Neural progenitor cell (in vitro differentiated cells): ENCODE data around the gene CNR2. TPM values are rescaled to one million over a fixed set of nuclear protein-coding genes. Genes with fewer than 3 reads are reported as not detected.

Experiments used
- DNase-seq: peaks from one replicate; pipeline ENCODE4 v3.0.0-alpha.2; 2016; ENCODE audit warnings: low spot score
- H2AFZ ChIP-seq: fragments of 200-600 bp; sonication (generic); replicated peaks from 2 replicates; pipeline ENCODE4 v1.6.1; 2016; ENCODE audit warnings: antibody characterized with exemption
- H3F3A ChIP-seq: fragments of 200-600 bp; sonication (generic); 2 replicates; pipeline ENCODE4 v1.6.1; 2016; ENCODE audit warnings: antibody characterized with exemption, low read depth
- H3K27ac ChIP-seq: fragments of 200-600 bp; sonication (generic); 2 replicates; pipeline ENCODE4 v1.5.1; 2016; ENCODE audit warnings: mild to moderate bottlenecking
- H3K27me3 ChIP-seq: fragments of 200-600 bp; sonication (generic); 2 replicates; pipeline ENCODE4 v1.6.1; 2016; ENCODE audit warnings: mild to moderate bottlenecking, moderate library complexity
- H3K36me3 ChIP-seq: fragments of 200-600 bp; sonication (generic); 2 replicates; pipeline ENCODE4 v1.5.1; 2016
- H3K4me1 ChIP-seq: fragments of 200-600 bp; sonication (generic); 2 replicates; pipeline ENCODE4 v1.6.1; 2016; ENCODE audit warnings: mixed run types
- H3K4me2 ChIP-seq: fragments of 200-600 bp; sonication (generic); 2 replicates; pipeline ENCODE4 v1.6.1; 2016
- H3K4me3 ChIP-seq: fragments of 200-600 bp; sonication (generic); 2 replicates; pipeline ENCODE4 v1.5.1; 2016
- H3K79me2 ChIP-seq: fragments of 200-600 bp; sonication (generic); 2 replicates; pipeline ENCODE4 v1.6.1; 2016; ENCODE audit warnings: low read depth
- H3K9ac ChIP-seq: fragments of 200-600 bp; sonication (generic); 2 replicates; pipeline ENCODE4 v1.6.1; 2016
- H3K9me3 ChIP-seq: fragments of 200-600 bp; sonication (generic); 2 replicates; pipeline ENCODE4 v1.5.1; 2016; ENCODE audit warnings: low read depth
- H4K20me1 ChIP-seq: fragments of 200-600 bp; sonication (generic); 2 replicates; pipeline ENCODE4 v1.6.1; 2016; ENCODE audit warnings: low read depth
- H3K27ac Mint-ChIP-seq: 3 replicates; pipeline ENCODE4 v1.8.0; 2021; ENCODE audit warnings: mixed read lengths
- H3K27me3 Mint-ChIP-seq: 2 replicates; pipeline ENCODE4 v1.8.0; 2022; ENCODE audit warnings: low read depth, mild to moderate bottlenecking, inconsistent platforms, moderate library complexity, mixed read lengths; ENCODE audit not compliant: insufficient read depth
- H3K36me3 Mint-ChIP-seq: 3 replicates; pipeline ENCODE4 v1.8.0; 2021; ENCODE audit warnings: mixed read lengths
- H3K4me1 Mint-ChIP-seq: 3 replicates; pipeline ENCODE4 v1.8.0; 2021; ENCODE audit warnings: mixed read lengths
- H3K4me3 Mint-ChIP-seq: 3 replicates; pipeline ENCODE4 v1.8.0; 2021; ENCODE audit warnings: mild to moderate bottlenecking, moderate library complexity, mixed read lengths
- H3K9me3 Mint-ChIP-seq: 3 replicates; pipeline ENCODE4 v1.8.0; 2020; ENCODE audit warnings: mixed read lengths
- CTCF ChIP-seq: fragments of 200-600 bp; sonication (generic); IDR thresholded peaks from 2 replicates; pipeline ENCODE4 v1.5.1; 2017; ENCODE audit warnings: antibody characterized with exemption, mild to moderate bottlenecking
- EZH2 ChIP-seq: fragments of 200-600 bp; sonication (generic); IDR thresholded peaks from 2 replicates; pipeline ENCODE4 v1.6.1; 2017; ENCODE audit warnings: antibody characterized with exemption, mild to moderate bottlenecking, moderate library complexity
- EZH2phosphoT487 ChIP-seq: fragments of 200-600 bp; sonication (generic); IDR thresholded peaks from 2 replicates; pipeline ENCODE4 v1.6.1; 2017; ENCODE audit warnings: antibody characterized with exemption
- total RNA-seq: library from RNA; depleted of rRNA; stranded (reverse); fragments of >200 nt; gene quantifications from 2 replicates; pipeline ENCODE4 v1.2.3, GENCODE V29; 2015; ENCODE audit warnings: low replicate concordance

The CNR2 gene
- total RNA-seq, 1 donor from 2014 or later, result not detected

- H3K9me3 ChIP-seq, result no peaks in the 10 kb centered on the region
- no peaks in the 10 kb centered on the region for H4K20me1 ChIP-seq
- no peaks in the 10 kb centered on the region for H3K79me2 ChIP-seq
- no peak overlapping the region for H3K9ac ChIP-seq
- H3K27ac ChIP-seq, result no peak overlapping the region
- H3K4me2 ChIP-seq, result no peak overlapping the region
- H3K4me3 ChIP-seq, result no peak overlapping the region
- Mint-ChIP-seq H3K4me1 (peaks cover 4% of the 10 kb centered on the region), H3K9me3 (peaks cover under 1% of the 10 kb centered on the region), H3K36me3 (no peaks in the 10 kb centered on the region), H3K27ac (no peak overlapping the region), H3K27me3 (peaks cover 13% of the 10 kb centered on the region), H3K4me3 (no peak overlapping the region)
- H2AFZ ChIP-seq, result no peak overlapping the region
- no peak for TF ChIP-seq CTCF
- no peak for TF ChIP-seq EZH2
- TF ChIP-seq EZH2phosphoT487, result no peak
- no peaks in the 10 kb centered on the region for H3K36me3 ChIP-seq
- H3K27me3 ChIP-seq, result peaks cover 16% of the 10 kb centered on the region
- no peaks in the 10 kb centered on the region for H3K4me1 ChIP-seq
- no peaks in the 10 kb centered on the region for H3F3A ChIP-seq
- no peak for DNase-seq
Observed at GRCh38 chr1:23908453-23909341, 4.5 kb downstream of the CNR2 start.

GRCh38 chr1:23906731-23907130 lies 6.4 kb downstream of the CNR2 start:
- no peak overlapping the region for H3K4me3 Mint-ChIP-seq
- Histone ChIP-seq H3K4me3 (no peak overlapping the region), H3K79me2 (no peaks in the 10 kb centered on the region), H3K9me3 (no peaks in the 10 kb centered on the region), H3K4me1 (no peaks in the 10 kb centered on the region), H2AFZ (no peak overlapping the region), H3F3A (no peaks in the 10 kb centered on the region), H3K27me3 (peaks cover 36% of the 10 kb centered on the region), H3K9ac (no peak overlapping the region), H3K27ac (no peak overlapping the region), H3K36me3 (no peaks in the 10 kb centered on the region), H3K4me2 (no peak overlapping the region), H4K20me1 (no peaks in the 10 kb centered on the region)
- peaks cover 28% of the 10 kb centered on the region for H3K27me3 Mint-ChIP-seq
- peaks cover 3% of the 10 kb centered on the region for H3K9me3 Mint-ChIP-seq
- H3K27ac Mint-ChIP-seq, result no peak overlapping the region
- H3K4me1 Mint-ChIP-seq, result peaks cover 6% of the 10 kb centered on the region
- no peak for TF ChIP-seq EZH2
- TF ChIP-seq CTCF, result no peak
- TF ChIP-seq EZH2phosphoT487, result no peak
- no peak for DNase-seq
- no peaks in the 10 kb centered on the region for H3K36me3 Mint-ChIP-seq

- H3K36me3 Mint-ChIP-seq, result no peaks in the 10 kb centered on the region
- no peak for DNase-seq
- no peak overlapping the region for H3K27ac Mint-ChIP-seq
- Histone ChIP-seq H3K27me3 (peaks cover 48% of the 10 kb centered on the region), H3K79me2 (no peaks in the 10 kb centered on the region), H3K9ac (no peak overlapping the region), H3K36me3 (no peaks in the 10 kb centered on the region), H3K27ac (no peak overlapping the region), H3K9me3 (no peaks in the 10 kb centered on the region), H3F3A (no peaks in the 10 kb centered on the region), H2AFZ (no peak overlapping the region), H4K20me1 (no peaks in the 10 kb centered on the region), H3K4me1 (no peaks in the 10 kb centered on the region), H3K4me3 (no peak overlapping the region), H3K4me2 (no peak overlapping the region)
- TF ChIP-seq EZH2phosphoT487 (no peak), EZH2 (no peak), CTCF (no peak)
- H3K4me3 Mint-ChIP-seq, result no peak overlapping the region
- H3K4me1 Mint-ChIP-seq, result peaks cover 6% of the 10 kb centered on the region
- peaks cover 8% of the 10 kb centered on the region for H3K9me3 Mint-ChIP-seq
- peaks cover 39% of the 10 kb centered on the region for H3K27me3 Mint-ChIP-seq
Observed at GRCh38 chr1:23905461-23906025, 7.6 kb downstream of the CNR2 start.
